Measurements from ENCODE around the gene CHCHD3.

CHCHD3 gene

DNA sequence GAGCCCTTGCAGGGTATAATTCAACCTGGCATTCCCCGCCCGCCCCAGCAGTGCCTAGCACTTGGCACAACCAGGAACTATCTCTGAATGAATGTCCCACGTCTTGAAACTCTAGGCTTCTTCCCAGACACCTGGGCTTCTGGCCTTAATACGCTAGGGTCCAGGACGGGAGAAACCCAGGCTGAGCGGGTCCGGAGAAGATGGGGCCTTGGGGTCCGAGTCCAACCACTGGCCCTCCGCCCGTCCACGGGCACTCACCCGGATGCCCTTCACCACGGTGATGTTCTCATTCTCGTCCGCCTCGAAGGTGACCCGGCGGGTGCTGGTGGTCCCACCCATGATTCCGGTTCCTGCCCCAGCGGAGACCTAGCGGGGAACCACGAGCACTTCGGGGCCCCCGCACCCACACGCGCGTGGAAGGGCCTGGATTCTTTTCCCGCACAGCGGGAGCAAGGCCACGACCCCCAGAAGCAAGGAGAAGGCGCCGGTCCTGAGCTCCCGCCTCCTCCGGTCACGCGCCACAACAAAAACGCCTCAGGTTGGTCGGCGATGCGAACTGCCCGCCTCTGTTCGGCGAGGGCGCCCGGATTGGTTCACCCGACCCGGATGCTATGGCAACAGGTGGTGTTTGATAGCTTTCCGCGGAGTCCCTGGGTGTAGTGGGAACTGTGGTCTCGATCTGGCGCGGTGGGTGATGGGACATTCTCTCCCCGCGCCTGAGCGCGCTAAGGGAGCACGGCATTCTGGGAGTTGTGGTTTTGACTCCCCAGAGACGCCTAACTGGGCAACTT lies at the start of gene CHCHD3:
CHCHD3 (minus strand) TSS at position 492 of the 791 bp plus-strand sequence; CDS start at position 339, 153 bp downstream.
- Histone ChIP-seq H3K36me3 (ENCODE audit: control insufficient read depth, insufficient read depth, low read length) (no peaks in the 10 kb centered on the region), H3K9ac (ENCODE audit: low read length) (peak within 1 kb of the TSS; percentile 67), H3K9me3 (ENCODE audit: control insufficient read depth, low read length) (no peaks in the 10 kb centered on the region), H3K4me1 (ENCODE audit: control insufficient read depth, insufficient read depth, low read length) (peaks cover 14% of the 10 kb centered on the region), H3K4me3 (ENCODE audit: low read length) (peak within 1 kb of the TSS; percentile 56), H3K27me3 (ENCODE audit: control insufficient read depth, insufficient read depth, low read length) (no peaks in the 10 kb centered on the region)

DNA sequence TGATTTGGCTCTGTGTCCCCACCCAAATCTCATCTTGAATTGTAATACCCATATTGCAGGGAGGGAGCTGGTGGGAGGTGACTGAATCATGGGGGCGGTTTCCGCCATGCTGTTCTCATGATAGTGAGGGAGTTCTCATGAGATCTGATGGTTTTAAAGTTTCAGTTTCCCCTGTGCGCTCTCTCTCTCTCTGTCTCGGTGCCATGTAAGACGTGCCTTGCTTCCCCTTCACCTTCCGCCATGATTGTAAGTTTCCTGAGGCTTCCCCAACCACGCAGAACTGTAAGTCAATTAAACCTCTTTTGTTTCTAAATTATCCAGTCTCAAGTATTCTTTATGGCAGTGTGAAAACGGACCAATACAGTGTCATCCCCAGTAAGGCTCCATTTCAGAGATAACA lies 48.3 kb upstream of the CHCHD3 start:
- H3K4me1 ChIP-seq (ENCODE audit: control insufficient read depth, insufficient read depth, low read length): no peaks in the 10 kb centered on the region
- no peaks in the 10 kb centered on the region for H3K27me3 ChIP-seq (ENCODE audit: control insufficient read depth, insufficient read depth, low read length)
- no peaks in the 10 kb centered on the region for H3K9me3 ChIP-seq (ENCODE audit: control insufficient read depth, low read length)
- no peak overlapping the region for H3K4me3 ChIP-seq (ENCODE audit: low read length)
- no peaks in the 10 kb centered on the region for H3K36me3 ChIP-seq (ENCODE audit: control insufficient read depth, insufficient read depth, low read length)
- no peak overlapping the region for H3K9ac ChIP-seq (ENCODE audit: low read length)

DNA sequence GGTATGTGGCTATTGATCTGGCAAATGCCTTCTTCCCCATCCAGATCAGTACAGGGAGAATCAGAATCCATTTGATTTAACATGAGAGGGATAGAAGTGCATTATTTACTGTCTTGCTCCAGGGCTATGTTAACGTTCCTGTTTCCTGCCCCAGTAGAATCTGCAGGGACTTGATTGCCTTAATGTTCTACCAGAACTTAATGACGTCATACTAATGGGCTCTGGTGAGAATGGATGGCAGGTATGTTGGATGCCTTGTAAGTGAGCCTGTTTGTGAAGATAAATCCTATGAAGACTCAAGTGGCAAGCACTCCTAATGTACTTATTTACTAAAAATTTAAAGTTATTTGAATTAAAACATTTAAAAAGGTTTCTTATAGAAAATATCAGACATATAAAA lies 44.5 kb upstream of the CHCHD3 start:
- Histone ChIP-seq H3K27me3 (ENCODE audit: control insufficient read depth, insufficient read depth, low read length) (no peaks in the 10 kb centered on the region), H3K4me1 (ENCODE audit: control insufficient read depth, insufficient read depth, low read length) (no peaks in the 10 kb centered on the region), H3K9ac (ENCODE audit: low read length) (no peak overlapping the region), H3K9me3 (ENCODE audit: control insufficient read depth, low read length) (no peaks in the 10 kb centered on the region), H3K4me3 (ENCODE audit: low read length) (no peak overlapping the region), H3K36me3 (ENCODE audit: control insufficient read depth, insufficient read depth, low read length) (no peaks in the 10 kb centered on the region)

DNA sequence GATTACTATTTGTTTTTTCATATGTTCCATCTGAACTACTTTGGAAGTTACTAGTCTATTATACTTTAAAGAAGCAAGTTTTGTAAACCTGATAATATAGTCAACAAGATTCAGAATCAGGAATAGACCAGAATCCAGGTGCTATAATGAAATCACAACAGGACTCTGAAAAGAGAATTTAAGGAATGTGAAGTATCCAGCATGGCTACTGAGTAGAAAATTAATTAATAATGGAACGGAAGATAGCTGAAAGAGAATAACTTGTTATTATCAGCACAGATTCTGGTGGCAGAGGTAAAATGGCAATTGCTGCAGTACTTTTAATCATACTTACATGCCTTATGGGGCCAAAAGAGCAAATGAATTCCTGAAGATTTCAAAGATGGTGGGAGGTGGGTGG lies 43.1 kb upstream of the CHCHD3 start:
- no peak overlapping the region for H3K9ac ChIP-seq (ENCODE audit: low read length)
- H3K4me1 ChIP-seq (ENCODE audit: control insufficient read depth, insufficient read depth, low read length): no peaks in the 10 kb centered on the region
- H3K9me3 ChIP-seq (ENCODE audit: control insufficient read depth, low read length): no peaks in the 10 kb centered on the region
- no peaks in the 10 kb centered on the region for H3K36me3 ChIP-seq (ENCODE audit: control insufficient read depth, insufficient read depth, low read length)
- no peak overlapping the region for H3K4me3 ChIP-seq (ENCODE audit: low read length)
- no peaks in the 10 kb centered on the region for H3K27me3 ChIP-seq (ENCODE audit: control insufficient read depth, insufficient read depth, low read length)

DNA sequence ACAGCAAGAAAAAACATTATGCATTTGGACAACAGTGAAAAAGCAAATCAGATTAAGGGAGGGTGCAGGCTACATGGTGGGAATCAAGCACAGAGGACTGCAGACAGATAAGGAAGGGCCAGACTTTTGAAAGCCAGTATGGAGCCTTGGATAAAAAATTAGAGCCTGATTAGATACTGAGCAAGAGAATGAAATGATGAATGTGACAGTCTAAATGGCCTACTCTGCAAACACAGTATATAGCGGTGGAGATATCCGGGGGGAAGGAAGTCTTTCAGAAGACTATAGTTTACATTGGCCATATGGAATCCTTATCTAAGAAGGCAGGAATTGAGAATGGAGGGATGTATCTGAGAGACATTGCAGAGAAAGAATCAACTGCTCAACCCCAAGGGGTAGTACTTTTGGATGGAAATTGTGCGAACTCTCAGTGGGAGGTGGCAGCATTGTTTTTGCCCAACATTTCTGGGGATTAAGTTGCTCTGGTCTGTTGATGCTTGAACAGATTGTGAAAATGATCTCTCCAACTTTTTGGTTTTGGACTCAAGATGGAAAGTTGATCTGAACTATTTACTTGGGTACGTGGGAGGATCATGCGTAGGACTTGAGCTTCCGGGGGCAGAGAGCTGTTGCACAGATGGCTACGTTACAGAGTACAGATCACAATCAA lies 39.4 kb upstream of the CHCHD3 start:
- H3K9me3 ChIP-seq (ENCODE audit: control insufficient read depth, low read length): no peaks in the 10 kb centered on the region
- no peaks in the 10 kb centered on the region for H3K27me3 ChIP-seq (ENCODE audit: control insufficient read depth, insufficient read depth, low read length)
- H3K4me3 ChIP-seq (ENCODE audit: low read length): no peak overlapping the region
- H3K36me3 ChIP-seq (ENCODE audit: control insufficient read depth, insufficient read depth, low read length): no peaks in the 10 kb centered on the region
- H3K4me1 ChIP-seq (ENCODE audit: control insufficient read depth, insufficient read depth, low read length): no peaks in the 10 kb centered on the region
- H3K9ac ChIP-seq (ENCODE audit: low read length): no peak overlapping the region

DNA sequence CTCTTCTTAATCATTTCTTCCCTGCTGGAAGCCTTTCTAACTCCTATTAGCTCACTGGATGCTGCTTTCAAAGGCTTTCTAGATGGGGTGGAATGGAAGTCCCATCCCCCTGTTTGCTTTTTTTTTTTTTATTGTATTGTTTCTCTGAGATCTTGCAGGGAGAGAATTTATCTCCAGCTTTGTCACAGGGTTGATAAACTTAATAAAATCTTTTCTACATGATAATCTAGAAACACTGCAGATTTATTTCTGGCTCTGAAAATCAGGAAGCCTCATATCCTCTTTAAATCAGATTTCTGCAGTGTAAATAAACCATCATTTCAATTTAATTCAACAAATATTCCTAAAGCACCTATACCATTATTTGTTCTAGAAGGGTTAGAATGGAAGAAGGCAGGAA lies 37.2 kb upstream of the CHCHD3 start:
- Histone ChIP-seq H3K9ac (ENCODE audit: low read length) (no peak overlapping the region), H3K36me3 (ENCODE audit: control insufficient read depth, insufficient read depth, low read length) (no peaks in the 10 kb centered on the region), H3K9me3 (ENCODE audit: control insufficient read depth, low read length) (no peaks in the 10 kb centered on the region), H3K27me3 (ENCODE audit: control insufficient read depth, insufficient read depth, low read length) (no peaks in the 10 kb centered on the region), H3K4me3 (ENCODE audit: low read length) (no peak overlapping the region), H3K4me1 (ENCODE audit: control insufficient read depth, insufficient read depth, low read length) (no peaks in the 10 kb centered on the region)

DNA sequence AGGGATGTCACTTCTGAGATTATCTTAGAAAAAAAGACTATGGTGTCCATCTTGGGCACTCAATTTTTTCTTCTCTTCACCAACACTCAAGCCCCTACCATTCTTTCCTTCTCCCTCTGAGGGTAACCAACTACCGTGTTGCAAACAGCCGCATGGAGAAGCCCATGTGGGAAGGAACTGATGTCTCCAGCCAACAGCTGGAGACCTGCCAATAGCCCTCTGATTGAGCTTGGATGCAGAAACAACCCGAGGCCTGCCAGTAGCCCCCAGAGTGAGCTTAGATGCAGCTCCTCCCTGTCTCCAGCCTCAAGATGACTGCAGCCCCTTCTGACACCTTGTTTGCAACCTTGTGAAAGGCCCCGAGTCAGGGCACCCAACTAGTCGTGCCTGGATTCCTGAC lies 36.4 kb upstream of the CHCHD3 start:
- no peaks in the 10 kb centered on the region for H3K9me3 ChIP-seq (ENCODE audit: control insufficient read depth, low read length)
- no peak overlapping the region for H3K4me3 ChIP-seq (ENCODE audit: low read length)
- H3K9ac ChIP-seq (ENCODE audit: low read length): no peak overlapping the region
- H3K36me3 ChIP-seq (ENCODE audit: control insufficient read depth, insufficient read depth, low read length): no peaks in the 10 kb centered on the region
- no peaks in the 10 kb centered on the region for H3K4me1 ChIP-seq (ENCODE audit: control insufficient read depth, insufficient read depth, low read length)
- no peaks in the 10 kb centered on the region for H3K27me3 ChIP-seq (ENCODE audit: control insufficient read depth, insufficient read depth, low read length)

DNA sequence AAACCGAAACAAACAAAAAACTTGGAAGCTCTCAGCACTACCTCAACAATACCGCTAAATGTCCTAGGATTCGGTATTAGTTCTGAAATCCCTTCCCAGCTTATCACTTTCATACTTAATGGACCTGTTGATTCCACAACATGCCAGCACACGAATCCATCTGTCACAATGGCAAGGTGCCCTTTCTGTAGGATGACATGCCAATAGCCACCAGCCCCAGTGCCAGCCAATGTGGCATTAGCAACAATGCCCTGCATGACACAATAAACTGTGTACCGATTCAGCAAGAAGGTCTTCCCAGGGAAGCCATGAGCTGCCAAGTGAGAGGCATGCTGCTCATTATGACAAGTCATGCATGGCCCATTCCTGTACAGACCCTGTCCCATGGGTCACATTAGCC lies 35.6 kb upstream of the CHCHD3 start:
- H3K4me3 ChIP-seq (ENCODE audit: low read length): no peak overlapping the region
- no peak overlapping the region for H3K9ac ChIP-seq (ENCODE audit: low read length)
- H3K4me1 ChIP-seq (ENCODE audit: control insufficient read depth, insufficient read depth, low read length): no peaks in the 10 kb centered on the region
- no peaks in the 10 kb centered on the region for H3K36me3 ChIP-seq (ENCODE audit: control insufficient read depth, insufficient read depth, low read length)
- no peaks in the 10 kb centered on the region for H3K27me3 ChIP-seq (ENCODE audit: control insufficient read depth, insufficient read depth, low read length)
- H3K9me3 ChIP-seq (ENCODE audit: control insufficient read depth, low read length): no peaks in the 10 kb centered on the region

DNA sequence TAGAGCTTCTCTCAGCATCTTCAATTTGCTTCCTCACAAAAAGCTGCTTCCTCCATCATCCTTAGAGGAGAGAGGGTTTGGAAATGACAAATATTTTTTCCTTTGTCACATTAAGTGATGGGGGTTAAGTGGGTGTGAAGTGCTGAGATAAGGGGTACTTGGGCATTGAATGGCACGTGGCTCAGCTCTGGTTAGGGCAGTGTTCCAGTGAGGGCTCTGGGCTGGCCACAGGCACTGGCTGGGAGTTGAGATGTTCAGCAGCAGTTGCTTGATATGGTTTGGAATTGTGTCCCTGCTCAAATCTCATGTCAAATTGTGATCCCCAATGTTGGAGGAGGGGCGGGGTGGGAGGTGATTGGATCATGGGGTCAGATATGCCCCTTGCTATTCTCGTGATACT lies 33.7 kb upstream of the CHCHD3 start:
- no peaks in the 10 kb centered on the region for H3K9me3 ChIP-seq (ENCODE audit: control insufficient read depth, low read length)
- H3K36me3 ChIP-seq (ENCODE audit: control insufficient read depth, insufficient read depth, low read length): no peaks in the 10 kb centered on the region
- H3K4me3 ChIP-seq (ENCODE audit: low read length): no peak overlapping the region
- H3K4me1 ChIP-seq (ENCODE audit: control insufficient read depth, insufficient read depth, low read length): no peaks in the 10 kb centered on the region
- H3K9ac ChIP-seq (ENCODE audit: low read length): no peak overlapping the region
- H3K27me3 ChIP-seq (ENCODE audit: control insufficient read depth, insufficient read depth, low read length): no peaks in the 10 kb centered on the region

DNA sequence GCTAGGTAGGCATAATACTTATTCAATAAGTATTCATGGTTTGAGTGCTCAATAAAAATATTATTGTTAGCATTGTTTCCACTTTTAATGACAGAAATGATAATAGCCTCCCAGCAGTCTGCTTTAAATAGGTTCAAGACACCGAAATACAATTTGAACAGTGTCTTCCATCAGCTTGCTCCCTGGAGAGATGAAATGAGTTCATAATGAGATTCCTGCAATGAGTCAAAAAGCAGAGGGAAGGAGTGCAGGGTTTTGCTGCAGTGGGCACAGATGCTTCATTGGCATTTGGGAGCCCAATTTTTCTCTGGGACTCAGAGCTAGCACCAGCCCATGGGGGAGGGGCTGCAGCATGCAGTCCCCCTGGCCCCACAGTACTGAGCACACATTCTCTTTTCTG lies 32.6 kb upstream of the CHCHD3 start:
- H3K36me3 ChIP-seq (ENCODE audit: control insufficient read depth, insufficient read depth, low read length): no peaks in the 10 kb centered on the region
- H3K27me3 ChIP-seq (ENCODE audit: control insufficient read depth, insufficient read depth, low read length): no peaks in the 10 kb centered on the region
- H3K9me3 ChIP-seq (ENCODE audit: control insufficient read depth, low read length): no peaks in the 10 kb centered on the region
- no peak overlapping the region for H3K4me3 ChIP-seq (ENCODE audit: low read length)
- H3K9ac ChIP-seq (ENCODE audit: low read length): no peak overlapping the region
- H3K4me1 ChIP-seq (ENCODE audit: control insufficient read depth, insufficient read depth, low read length): no peaks in the 10 kb centered on the region

DNA sequence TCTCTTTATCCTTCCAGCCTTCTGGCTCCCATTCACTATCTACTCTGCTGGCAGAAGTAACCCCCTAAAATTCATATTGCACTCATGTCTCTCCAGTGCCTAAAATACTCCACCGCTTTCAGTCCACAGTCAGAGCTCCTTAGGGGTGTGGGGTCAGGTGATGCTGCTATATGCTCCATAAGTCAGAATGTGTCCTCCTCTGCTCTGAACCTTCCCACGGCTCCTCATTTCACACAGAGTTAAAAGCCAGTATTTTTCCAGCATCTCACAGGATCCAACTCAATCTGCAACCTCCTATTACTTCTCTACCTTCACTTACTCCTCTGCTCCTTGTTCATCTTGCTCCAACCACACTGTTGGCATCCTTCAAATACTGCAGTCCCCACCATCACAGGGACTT lies 31.1 kb upstream of the CHCHD3 start:
- Histone ChIP-seq H3K27me3 (ENCODE audit: control insufficient read depth, insufficient read depth, low read length) (no peaks in the 10 kb centered on the region), H3K9me3 (ENCODE audit: control insufficient read depth, low read length) (no peaks in the 10 kb centered on the region), H3K4me3 (ENCODE audit: low read length) (no peak overlapping the region), H3K36me3 (ENCODE audit: control insufficient read depth, insufficient read depth, low read length) (no peaks in the 10 kb centered on the region), H3K4me1 (ENCODE audit: control insufficient read depth, insufficient read depth, low read length) (no peaks in the 10 kb centered on the region), H3K9ac (ENCODE audit: low read length) (no peak overlapping the region)

DNA sequence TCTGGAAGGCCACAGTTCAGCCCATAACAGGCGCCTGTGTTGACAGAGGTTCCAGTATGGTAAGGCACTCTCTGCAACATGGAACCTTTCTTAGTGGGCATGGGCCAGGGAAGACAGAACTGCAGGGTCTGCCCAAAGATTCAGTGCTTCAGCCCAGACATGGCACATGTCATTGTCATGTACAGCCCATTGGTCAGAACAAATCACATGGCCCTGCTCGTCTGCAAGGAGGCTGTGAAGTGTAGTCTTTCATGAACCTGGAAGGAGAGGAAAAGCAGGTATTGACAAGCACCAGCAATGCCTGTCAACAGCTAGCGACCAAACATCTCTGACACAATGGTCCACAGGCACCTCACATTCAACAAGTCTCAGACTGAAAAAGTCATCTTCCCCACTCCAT lies 30.4 kb upstream of the CHCHD3 start:
- Histone ChIP-seq H3K9me3 (ENCODE audit: control insufficient read depth, low read length) (no peaks in the 10 kb centered on the region), H3K36me3 (ENCODE audit: control insufficient read depth, insufficient read depth, low read length) (no peaks in the 10 kb centered on the region), H3K4me1 (ENCODE audit: control insufficient read depth, insufficient read depth, low read length) (no peaks in the 10 kb centered on the region), H3K4me3 (ENCODE audit: low read length) (no peak overlapping the region), H3K9ac (ENCODE audit: low read length) (no peak overlapping the region), H3K27me3 (ENCODE audit: control insufficient read depth, insufficient read depth, low read length) (no peaks in the 10 kb centered on the region)

Measured in mucosa of stomach (tissue), 1 donor.